Prostate gland (tissue), 2 donors: ENCODE results near the gene MRPS9.

ENCODE experiments used
- CTCF ChIP-seq, 4 experiments: fragments of 200-600 bp in 2 of 4; fragments of 450-650 bp in 2 of 4; sonication (generic) in 2 of 4; IDR thresholded peaks; 1 replicate in 3 of 4; 2 replicates in 1 of 4; pipeline ENCODE4 v1.5.1; 2016 to 2019; ENCODE audit warnings: antibody characterized with exemption in 4 of 4, mild to moderate bottlenecking in 2 of 4, moderate library complexity in 2 of 4
- POLR2A ChIP-seq: fragments of 450-650 bp; IDR thresholded peaks from one replicate; pipeline ENCODE4 v1.6.1; 2016; ENCODE audit warnings: antibody characterized with exemption, mild to moderate bottlenecking
- POLR2AphosphoS5 ChIP-seq: sonication (generic); formaldehyde crosslinking; IDR thresholded peaks from one replicate; pipeline ENCODE4 v1.6.1; 2017; ENCODE audit warnings: antibody characterized with exemption

GRCh38 chr2:105144941-105145300, 107.1 kb downstream of the MRPS9 start:
- TF ChIP-seq CTCF (IDR thresholded peaks at IDR 0.05) (no peak), POLR2A (no peak), POLR2AphosphoS5 (no peak)
